ENCODE measurements around the gene NTN5. TPM values are rescaled to one million over a fixed set of nuclear protein-coding genes. Genes with fewer than 3 reads are reported as not detected.

Gene NTN5
- total RNA-seq, 1 experiment from 2014 or later = 0.55 TPM

DNA sequence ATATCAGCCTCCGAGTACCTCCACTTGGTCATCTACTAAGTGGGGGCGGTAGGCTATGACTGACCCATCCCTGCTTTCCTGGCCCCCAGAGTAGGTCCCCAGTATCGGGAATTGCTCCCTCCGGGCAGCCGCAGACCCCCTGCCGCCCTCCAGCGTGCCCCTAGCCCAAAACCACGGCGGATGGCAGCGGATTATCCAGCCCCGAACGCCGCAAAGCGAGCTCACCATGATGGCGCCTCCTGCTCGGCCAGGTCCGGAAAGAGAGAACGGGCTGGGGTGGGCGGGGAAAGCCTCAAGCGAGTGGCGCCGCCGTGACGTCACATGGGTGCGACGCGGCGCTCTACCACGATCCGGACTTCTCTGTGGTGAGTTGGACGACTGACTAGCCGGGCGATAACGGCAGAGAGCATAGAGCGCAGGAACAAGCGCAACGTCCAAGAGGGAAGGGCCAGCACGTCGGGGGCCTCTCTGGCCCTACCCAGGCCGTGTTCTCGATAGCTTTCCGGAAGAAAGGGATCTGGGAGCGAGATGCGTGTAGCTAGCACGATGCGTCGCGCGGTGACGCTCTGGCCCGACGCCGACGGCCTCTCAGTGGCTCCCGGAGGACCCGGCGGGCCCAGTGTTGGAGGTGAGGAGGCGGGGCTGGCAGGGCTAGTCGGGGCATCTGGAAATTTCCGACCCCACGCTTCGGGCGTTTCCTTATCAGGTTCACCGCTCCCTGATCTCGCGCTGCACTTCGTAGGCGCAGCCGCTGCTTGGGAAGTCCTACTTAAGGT is 53.7 kb downstream of the NTN5 start, which contains the start of the genes RPL18 and SPHK2:
Gene RPL18, minus strand, starts transcription at position 263 of the 776 bp plus-strand sequence. Its CDS starts 35 bp downstream, at position 228.
Gene SPHK2, plus strand, starts transcription at position 591 of the 776 bp plus-strand sequence. CDS start 1,009 bp downstream, outside the sequence.
- Histone ChIP-seq H3T11ph (ENCODE audit: low read length) (no peak within 1 kb of the TSS), H2AK5ac (ENCODE audit: insufficient read length, low read length) (no peak within 1 kb of the TSS), H4K91ac (ENCODE audit: insufficient read length, low read depth, low read length) (peak within 1 kb of the TSS; percentile 85), H3K27ac (ENCODE audit: insufficient read length, low read depth, low read length) (peak within 1 kb of the TSS; percentile 25), H3K18ac (ENCODE audit: insufficient read length, low read depth, low read length) (peak within 1 kb of the TSS; percentile 91), H3K4me1 (ENCODE audit: insufficient read depth, low read length) (peaks cover 4% of the 10 kb centered on the region; the same call in 1 of the 2 replicates), H4K20me1 (ENCODE audit: control insufficient read depth, insufficient read depth, insufficient read length) (no peaks in the 10 kb centered on the region), H3K14ac (ENCODE audit: insufficient read depth, low read length) (peak within 1 kb of the TSS; percentile 92), H3K4ac (ENCODE audit: low read depth, low read length) (peak within 1 kb of the TSS; percentile 54; the same call in 1 of the 2 replicates), H4K8ac (replicated peaks; ENCODE audit: insufficient read length, low read depth, low read length) (no peak within 1 kb of the TSS), H2BK15ac (ENCODE audit: low read depth, low read length) (no peak within 1 kb of the TSS), H3K23me2 (ENCODE audit: insufficient read length, low read depth, low read length, poor library complexity, severe bottlenecking) (peaks cover 16% of the 10 kb centered on the region), H2BK12ac (ENCODE audit: insufficient read length, low read depth, low read length) (peak within 1 kb of the TSS; percentile 17), H2AFZ (ENCODE audit: low read length) (no peak within 1 kb of the TSS), H3K79me1 (ENCODE audit: insufficient read depth, low read depth, low read length, poor library complexity, severe bottlenecking) (peaks cover 4% of the 10 kb centered on the region), H2BK20ac (ENCODE audit: low read depth, low read length, poor library complexity, severe bottlenecking) (no peak within 1 kb of the TSS), H3K23ac (ENCODE audit: insufficient read length, low read depth, low read length) (no peak within 1 kb of the TSS), H3K4me2 (ENCODE audit: insufficient read depth, insufficient read length, low read length) (peak within 1 kb of the TSS; percentile 87), H2BK120ac (ENCODE audit: low read depth, low read length, poor library complexity, severe bottlenecking) (peak within 1 kb of the TSS; percentile 74), H3K79me2 (ENCODE audit: insufficient read depth, low read length) (peaks cover 18% of the 10 kb centered on the region), H4K5ac (ENCODE audit: insufficient read length, low read depth, low read length) (peak within 1 kb of the TSS; percentile 91), H3K9ac (ENCODE audit: extremely low read depth, insufficient read length, low read length) (peak within 1 kb of the TSS; percentile 99), H3K9me3 (ENCODE audit: control insufficient read depth, low read depth, low read length) (no peaks in the 10 kb centered on the region), H2BK5ac (ENCODE audit: insufficient read length, low read length) (peak within 1 kb of the TSS; percentile 94), H3K27me3 (ENCODE audit: insufficient read depth, low read length) (no peaks in the 10 kb centered on the region), H3K56ac (ENCODE audit: insufficient read length, low read depth, low read length) (peak within 1 kb of the TSS; percentile 10)
- Mint-ChIP-seq H3K9me3 (no peaks in the 10 kb centered on the region; a peak in 1 of 5 replicates), H3K36me3 (ENCODE audit: insufficient read depth in 1 of 3, low read depth in 3 of 3) (peaks cover 35 to 54% (median 52%) of the 10 kb centered on the region in 3 experiments), H3K4me1 (peaks cover 41 to 55% of the 10 kb centered on the region in 2 experiments), H3K27me3 (ENCODE audit: low read depth) (no peaks in the 10 kb centered on the region; the same call in 1 of the 2 replicates), H3K27ac (peak within 1 kb of the TSS; percentile 96 to 100 (median 99)), H3K4me3 (peak within 1 kb of the TSS; percentile 97 to 99)
- DNase-seq = peak; percentile 99
- no CpG with 5 or more reads among the region's 69 CpGs for WGBS (ENCODE audit: extremely low coverage, insufficient read length, low lambda C conversion rate)
- TF ChIP-seq, protein P1, sequence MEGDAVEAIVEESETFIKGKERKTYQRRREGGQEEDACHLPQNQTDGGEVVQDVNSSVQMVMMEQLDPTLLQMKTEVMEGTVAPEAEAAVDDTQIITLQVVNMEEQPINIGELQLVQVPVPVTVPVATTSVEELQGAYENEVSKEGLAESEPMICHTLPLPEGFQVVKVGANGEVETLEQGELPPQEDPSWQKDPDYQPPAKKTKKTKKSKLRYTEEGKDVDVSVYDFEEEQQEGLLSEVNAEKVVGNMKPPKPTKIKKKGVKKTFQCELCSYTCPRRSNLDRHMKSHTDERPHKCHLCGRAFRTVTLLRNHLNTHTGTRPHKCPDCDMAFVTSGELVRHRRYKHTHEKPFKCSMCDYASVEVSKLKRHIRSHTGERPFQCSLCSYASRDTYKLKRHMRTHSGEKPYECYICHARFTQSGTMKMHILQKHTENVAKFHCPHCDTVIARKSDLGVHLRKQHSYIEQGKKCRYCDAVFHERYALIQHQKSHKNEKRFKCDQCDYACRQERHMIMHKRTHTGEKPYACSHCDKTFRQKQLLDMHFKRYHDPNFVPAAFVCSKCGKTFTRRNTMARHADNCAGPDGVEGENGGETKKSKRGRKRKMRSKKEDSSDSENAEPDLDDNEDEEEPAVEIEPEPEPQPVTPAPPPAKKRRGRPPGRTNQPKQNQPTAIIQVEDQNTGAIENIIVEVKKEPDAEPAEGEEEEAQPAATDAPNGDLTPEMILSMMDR (conservative IDR thresholded peaks at IDR 0.05) = no peak
